NCI-H82 treated with DMSO at 0.1 percent for 48 hours (cell line): ENCODE data around the gene MMP24.
A peak's percentile ranks its signal among the peaks of the same experiment; 100 is the strongest.
"Not testable (repeated sequence)": the region's sequence is repeated elsewhere in the genome, so short reads cannot be mapped to it uniquely, and the experiment has no call there.

Source experiments
- DNase-seq: peaks from one replicate; lab custom pipeline; 2025; ENCODE audit not compliant: unreplicated experiment; lab: John Stamatoyannopoulos, UW

MMP24 gene

GRCh38 chr20:35253010-35253409 lies 26.5 kb downstream of the MMP24 start:
- DNase-seq, result no peak

- DNase-seq, result no peak
These were observed 28.0 kb downstream of the MMP24 start for GRCh38 chr20:35254448-35254999.

GRCh38 chr20:35257175-35257909 lies 30.9 kb downstream of the MMP24 start:
- no peak for DNase-seq

GRCh38 chr20:35260426-35260825 lies 33.9 kb downstream of the MMP24 start:
- DNase-seq, result no peak

GRCh38 chr20:35262321-35262720 lies 35.8 kb downstream of the MMP24 start:
- not testable (repeated sequence) for DNase-seq

- peak; percentile 99 for DNase-seq
These were observed 36.4 kb downstream of the MMP24 start for GRCh38 chr20:35262731-35263531.

GRCh38 chr20:35263532-35264341 lies 37.2 kb downstream of the MMP24 start:
- DNase-seq, result peak; percentile 62

GRCh38 chr20:35264755-35265154 lies 38.3 kb downstream of the MMP24 start:
- peak; percentile 24 for DNase-seq

- no peak for DNase-seq
These were observed 40.6 kb downstream of the MMP24 start for GRCh38 chr20:35267092-35267491.

- peak; percentile 14 for DNase-seq
These were observed 42.7 kb downstream of the MMP24 start for GRCh38 chr20:35269055-35269781.

- DNase-seq, result no peak
These were observed 43.8 kb downstream of the MMP24 start for GRCh38 chr20:35270021-35270902.

- no peak for DNase-seq
These were observed 44.8 kb downstream of the MMP24 start for GRCh38 chr20:35271073-35271882.

- no peak for DNase-seq
These were observed 45.4 kb downstream of the MMP24 start for GRCh38 chr20:35271904-35272303.

- DNase-seq, result no peak
These were observed 47.1 kb downstream of the MMP24 start for GRCh38 chr20:35273449-35274171.

GRCh38 chr20:35274172-35275092 lies 47.9 kb downstream of the MMP24 start:
- no peak for DNase-seq

- DNase-seq, result no peak
These were observed 49.3 kb downstream of the MMP24 start for GRCh38 chr20:35275741-35276251.

- DNase-seq, result no peak
These were observed 49.9 kb downstream of the MMP24 start for GRCh38 chr20:35276408-35276807.
